GM18505 (cell line): ENCODE measurements around the gene CTPS1.

ENCODE experiments used
- ATAC-seq: cut with Tn5 transposase; IDR thresholded peaks from one replicate; pipeline ENCODE4 v1.9.1; 2021; ENCODE audit not compliant: unreplicated experiment
- POLR2A ChIP-seq: IDR thresholded peaks from 4 replicates; pipeline ENCODE4 v1.6.1; 2011; ENCODE audit warnings: borderline replicate concordance; ENCODE audit not compliant: insufficient read depth, insufficient read length; ENCODE audit errors: extremely low read depth

The CTPS1 gene

GRCh38 chr1:41015281-41015896 lies 35.9 kb downstream of the CTPS1 start:
- no peak for TF ChIP-seq POLR2A
- ATAC-seq = no peak

DNA sequence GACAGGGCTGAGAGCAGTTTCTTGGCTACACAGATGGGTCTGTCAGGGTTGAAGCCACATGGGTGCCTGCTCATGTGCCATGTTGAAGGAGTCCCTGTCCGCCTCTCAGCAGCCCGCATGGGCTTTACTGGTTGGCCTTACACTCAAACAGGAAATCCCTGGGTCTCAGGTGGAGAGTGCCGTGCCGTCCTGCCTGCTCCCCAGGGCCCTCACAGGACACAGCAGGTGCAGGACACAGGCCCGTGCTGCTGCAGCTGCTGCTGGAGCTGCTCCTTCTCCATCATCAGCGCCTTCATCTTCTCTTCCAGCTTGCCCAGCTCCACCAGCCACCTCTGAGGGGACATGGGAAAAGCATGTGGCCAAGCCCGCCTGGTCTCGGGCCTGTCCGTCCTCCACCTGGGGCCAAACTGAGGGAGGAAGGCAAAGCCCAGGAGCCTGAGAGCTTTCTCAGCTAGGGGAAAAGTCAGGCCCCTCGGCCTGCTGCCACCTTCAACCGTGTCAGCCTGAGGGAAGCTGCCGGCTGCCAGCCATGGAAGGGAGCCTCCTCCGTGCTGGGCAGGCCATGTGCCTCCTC lies 36.5 kb downstream of the CTPS1 start:
- no peak for ATAC-seq
- no peak for TF ChIP-seq POLR2A

DNA sequence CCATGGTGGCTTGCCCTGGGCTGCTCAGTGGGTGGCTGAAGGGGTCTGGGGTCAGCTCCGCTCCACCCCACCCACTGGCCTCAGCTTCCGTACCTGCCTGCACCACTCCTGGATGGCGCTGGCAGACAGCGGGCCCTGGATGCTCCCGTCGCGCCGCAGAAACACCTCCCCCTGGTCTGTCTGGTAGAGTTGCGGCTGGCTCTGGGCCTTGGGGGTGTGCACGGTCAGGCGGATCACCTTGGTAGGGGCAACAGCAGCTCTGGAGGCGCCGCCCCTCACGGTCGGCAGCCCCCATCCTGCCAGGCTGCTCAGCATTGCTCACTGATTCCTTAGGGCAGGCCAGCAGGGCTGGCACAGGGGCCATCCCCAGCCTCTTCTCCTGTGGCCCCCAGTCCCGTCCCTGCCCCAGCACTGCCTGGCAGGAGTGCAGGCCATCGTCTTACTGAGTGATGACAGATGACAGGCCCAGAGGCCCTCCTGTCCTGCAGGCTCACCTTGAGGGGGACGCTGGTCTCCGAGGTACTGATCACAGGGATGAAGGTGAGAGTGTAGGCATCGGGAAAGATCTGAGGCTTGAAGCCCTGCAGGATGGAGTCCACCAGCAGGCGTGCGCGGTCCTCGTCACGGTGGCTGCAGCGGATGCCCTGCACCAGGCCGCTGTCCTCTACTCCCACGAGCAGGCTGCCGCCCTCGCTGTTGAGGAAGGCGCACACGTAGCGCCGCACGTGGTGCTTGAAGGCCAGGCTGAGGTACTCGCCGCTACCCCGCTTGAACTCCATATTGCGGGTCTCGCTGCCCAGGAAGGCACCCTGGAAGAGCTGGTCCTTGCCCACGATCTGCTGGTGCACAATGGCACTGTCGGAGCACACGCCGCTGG lies 37.9 kb downstream of the CTPS1 start:
- no peak for TF ChIP-seq POLR2A
- ATAC-seq = no peak

DNA sequence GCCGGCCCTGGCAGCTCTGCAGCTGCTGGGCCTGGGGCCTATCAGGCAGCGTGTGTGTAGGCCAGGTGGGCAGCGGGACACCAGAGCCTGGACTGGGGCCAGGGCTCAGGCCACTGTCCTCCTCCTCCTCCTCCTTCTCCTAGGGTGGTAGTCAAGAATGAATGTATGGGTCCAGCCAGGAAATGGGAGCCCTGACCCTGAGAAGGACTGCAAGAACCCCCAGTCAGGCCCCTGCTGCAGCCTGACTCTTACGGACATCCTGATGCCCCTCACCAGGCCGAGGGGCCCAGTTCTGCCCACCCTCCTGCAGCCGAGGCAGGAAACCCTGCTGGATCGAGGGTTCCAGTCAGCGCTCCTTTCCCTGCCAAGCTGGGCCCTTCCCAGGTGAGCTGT lies 38.5 kb downstream of the CTPS1 start:
- no peak for TF ChIP-seq POLR2A
- ATAC-seq = no peak

DNA sequence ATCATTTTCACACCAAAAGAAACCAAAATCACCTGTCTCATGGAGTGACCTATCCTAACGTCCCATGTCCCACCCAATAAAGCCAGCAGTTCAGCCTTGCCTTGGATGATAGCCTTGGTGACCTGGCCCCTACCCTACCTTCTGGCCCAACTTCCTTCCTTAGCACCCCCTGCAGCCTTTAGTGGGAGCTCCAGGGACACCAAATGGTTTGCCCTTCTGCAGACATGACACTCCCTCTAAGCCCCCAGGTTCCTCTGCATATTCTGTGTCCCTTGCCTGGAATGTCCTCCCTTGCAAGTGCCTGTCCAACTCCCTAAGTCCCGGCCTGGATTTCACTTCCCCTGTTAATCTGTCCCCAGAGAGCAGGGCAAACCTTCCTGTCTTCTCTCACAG lies 39.9 kb downstream of the CTPS1 start:
- no peak for TF ChIP-seq POLR2A
- ATAC-seq = no peak

DNA sequence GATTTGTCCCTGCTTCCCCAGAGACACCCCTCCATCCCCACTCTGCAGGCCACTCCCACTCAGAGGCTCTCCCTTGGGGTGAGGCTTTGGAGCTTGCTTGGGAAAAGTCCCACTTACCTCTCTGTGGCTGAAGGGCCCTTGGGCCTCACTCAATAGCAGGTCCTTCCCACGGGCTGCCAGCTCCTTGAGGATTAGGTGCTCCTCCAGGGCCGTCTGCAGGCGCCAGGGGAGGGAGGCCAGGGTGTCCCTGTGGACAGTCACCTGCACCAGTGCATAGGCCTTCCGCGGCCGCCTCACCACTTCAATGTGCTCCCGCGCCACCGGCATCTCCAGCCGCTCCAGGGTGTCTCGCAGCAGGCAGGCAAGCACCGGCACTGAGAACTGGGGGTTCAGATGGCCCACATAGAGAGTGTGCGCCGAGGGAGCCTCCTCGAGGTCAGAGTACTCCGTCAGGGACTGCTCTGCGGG lies 40.6 kb downstream of the CTPS1 start:
- no peak for ATAC-seq
- TF ChIP-seq POLR2A = no peak

DNA sequence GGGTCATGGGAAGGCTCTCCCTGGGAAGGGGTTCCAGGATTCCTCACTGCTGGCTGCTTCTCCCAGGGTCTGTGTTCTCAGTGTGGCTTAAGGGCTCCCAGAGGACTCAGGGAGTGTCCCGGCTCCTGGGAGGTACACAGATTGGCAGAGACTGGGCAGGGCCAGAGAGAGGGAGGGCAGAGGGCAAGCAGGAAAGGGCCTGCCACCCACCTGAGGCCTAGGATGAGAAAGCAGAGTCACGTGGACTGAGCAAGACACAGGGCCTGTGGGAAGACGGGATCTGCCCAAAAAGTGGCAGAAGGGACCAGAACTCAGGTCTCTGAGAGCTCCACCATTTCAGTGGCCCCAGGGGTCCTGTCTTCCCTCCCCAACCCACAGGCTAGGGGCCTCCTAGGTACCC lies 41.2 kb downstream of the CTPS1 start:
- ATAC-seq = no peak
- TF ChIP-seq POLR2A = no peak

- no peak for TF ChIP-seq POLR2A
- ATAC-seq = no peak
Observed at GRCh38 chr1:41021526-41022308, 42.2 kb downstream of the CTPS1 start, which contains the start of gene SLFNL1. Gene SLFNL1 (minus strand): TSS chr1:41021725. CDS start chr1:41020660, 1,065 bp downstream.

- peak; percentile 15 for TF ChIP-seq POLR2A
- ATAC-seq = no peak
Observed at GRCh38 chr1:41022424-41022823, 42.9 kb downstream of the CTPS1 start.

DNA sequence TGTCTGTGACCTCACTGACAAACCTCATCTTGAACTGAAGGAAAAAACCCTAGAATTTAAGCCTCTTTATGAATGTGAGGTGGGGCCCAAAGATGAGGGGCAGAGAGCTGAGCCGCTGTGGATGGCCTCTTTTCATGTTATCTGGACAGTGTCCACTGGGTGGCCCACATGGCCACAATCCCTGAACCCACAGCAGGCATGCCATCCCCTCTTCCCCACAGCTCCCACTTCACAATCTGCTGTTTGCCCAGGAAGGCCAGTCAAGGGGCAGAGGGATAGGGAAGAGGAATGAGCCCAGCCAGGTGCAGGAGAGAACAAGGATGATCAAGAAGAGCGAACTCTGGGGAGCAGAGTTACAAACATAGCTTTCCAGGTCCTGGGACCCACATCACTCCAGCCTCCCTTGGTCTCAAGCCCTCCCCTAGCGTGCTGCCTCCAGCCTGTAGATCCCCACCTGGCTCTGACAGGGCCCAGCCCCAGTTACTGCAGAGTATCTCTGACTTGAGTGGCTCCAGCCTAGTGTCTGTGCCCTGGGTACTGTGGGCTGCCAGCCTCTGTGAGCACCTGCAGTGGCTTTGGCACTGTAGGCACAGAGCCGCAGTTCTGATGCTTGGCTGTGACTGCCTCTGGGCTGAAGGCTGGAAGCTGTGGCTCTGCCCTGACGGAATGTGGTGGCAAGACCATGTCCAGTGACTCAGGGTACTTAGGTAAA lies 43.9 kb downstream of the CTPS1 start:
- no peak for TF ChIP-seq POLR2A
- ATAC-seq = no peak

- TF ChIP-seq POLR2A = no peak
- no peak for ATAC-seq
Observed at GRCh38 chr1:41024953-41025352, 45.5 kb downstream of the CTPS1 start.

DNA sequence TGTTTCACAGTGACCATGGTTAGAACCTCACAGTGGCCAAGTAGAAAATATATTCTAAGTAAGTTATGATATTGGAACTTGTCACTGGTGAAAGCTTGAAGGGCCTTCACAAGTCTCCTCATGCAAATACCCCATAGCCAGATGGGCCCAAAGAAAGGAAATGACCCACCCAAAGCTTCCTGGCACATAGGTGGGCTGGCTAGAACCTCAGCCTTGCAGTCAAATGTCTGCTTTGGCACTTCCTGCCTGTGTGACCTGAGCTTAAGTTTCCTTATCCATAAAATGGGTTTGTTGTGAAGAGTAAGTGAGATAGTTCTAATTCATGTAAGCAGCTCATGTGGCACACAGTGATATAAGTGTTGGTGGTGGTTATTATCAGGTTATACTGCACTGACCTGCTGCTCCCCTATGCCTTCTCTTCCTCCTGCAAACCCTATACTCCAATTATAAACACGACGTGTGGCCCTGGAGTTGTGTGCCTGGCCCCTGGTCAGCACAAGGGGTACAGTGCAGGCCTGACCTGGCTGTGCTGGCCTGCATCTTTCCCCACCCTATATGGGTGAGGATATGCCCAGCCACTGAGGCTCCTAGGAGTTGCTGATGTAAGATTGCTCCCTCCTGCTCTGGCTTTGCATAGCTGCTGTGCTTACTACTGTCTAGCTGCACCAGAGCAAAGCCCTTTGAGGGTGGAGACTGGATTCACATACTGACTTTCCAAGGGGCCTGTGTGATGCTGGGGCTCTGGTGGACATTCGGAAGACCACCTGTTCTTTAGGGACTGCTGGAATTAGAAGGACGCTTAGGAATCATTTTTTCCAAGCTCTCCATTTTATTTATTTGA lies 46.7 kb downstream of the CTPS1 start:
- no peak for ATAC-seq
- no peak for TF ChIP-seq POLR2A
